HL-60 (cell line): ENCODE results near the gene TROAP.

Experiments
- DNase-seq, 2 experiments: peaks; one replicate each; pipeline ENCODE4 v3.0.0-alpha.2; 2010 to 2020; ENCODE audit warnings: low read depth in 1 of 2, low spot score in 1 of 2
- H3K27ac ChIP-seq: fragments of 250-450 bp; sonication (Bioruptor Pico); replicated peaks from 2 replicates; pipeline ENCODE4 v1.5.1; 2020; ENCODE audit warnings: mild to moderate bottlenecking, moderate library complexity
- H3K27me3 ChIP-seq: fragments of 250-450 bp; sonication (Bioruptor Pico); 2 replicates; pipeline ENCODE4 v1.5.1; 2021; ENCODE audit warnings: mild to moderate bottlenecking, moderate library complexity; ENCODE audit not compliant: insufficient read depth, poor library complexity, severe bottlenecking
- H3K4me3 ChIP-seq: replicated peaks from 2 replicates; pipeline ENCODE4 v1.5.1; 2011; ENCODE audit warnings: mild to moderate bottlenecking, control low read depth, low read length; ENCODE audit not compliant: insufficient read depth
- CTCF ChIP-seq: IDR thresholded peaks from one replicate; pipeline ENCODE4 v1.5.1; 2011; ENCODE audit warnings: low read length, control low read depth, inconsistent platforms; ENCODE audit not compliant: insufficient read depth
- GABPA ChIP-seq: IDR thresholded peaks from 2 replicates; pipeline ENCODE4 v1.6.1; 2012; ENCODE audit warnings: low read depth
- POLR2AphosphoS5 ChIP-seq: IDR thresholded peaks from 2 replicates; pipeline ENCODE4 v1.6.1; 2012; ENCODE audit warnings: low read depth
- SPI1 ChIP-seq: IDR thresholded peaks from 2 replicates; pipeline ENCODE4 v1.6.1; 2012; ENCODE audit warnings: low read depth, mild to moderate bottlenecking, borderline replicate concordance
- TF ChIP-seq, protein P1 (sequence below): IDR thresholded peaks from 2 replicates; pipeline ENCODE4 v1.6.1; 2012; ENCODE audit warnings: low read depth; ENCODE audit not compliant: insufficient replicate concordance

TROAP gene

GRCh38 chr12:49352351-49352750 is 29.3 kb downstream of the TROAP start:
- TF ChIP-seq GABPA (no peak), CTCF (no peak), SPI1 (no peak), POLR2AphosphoS5 (no peak)
- TF ChIP-seq, protein P1, sequence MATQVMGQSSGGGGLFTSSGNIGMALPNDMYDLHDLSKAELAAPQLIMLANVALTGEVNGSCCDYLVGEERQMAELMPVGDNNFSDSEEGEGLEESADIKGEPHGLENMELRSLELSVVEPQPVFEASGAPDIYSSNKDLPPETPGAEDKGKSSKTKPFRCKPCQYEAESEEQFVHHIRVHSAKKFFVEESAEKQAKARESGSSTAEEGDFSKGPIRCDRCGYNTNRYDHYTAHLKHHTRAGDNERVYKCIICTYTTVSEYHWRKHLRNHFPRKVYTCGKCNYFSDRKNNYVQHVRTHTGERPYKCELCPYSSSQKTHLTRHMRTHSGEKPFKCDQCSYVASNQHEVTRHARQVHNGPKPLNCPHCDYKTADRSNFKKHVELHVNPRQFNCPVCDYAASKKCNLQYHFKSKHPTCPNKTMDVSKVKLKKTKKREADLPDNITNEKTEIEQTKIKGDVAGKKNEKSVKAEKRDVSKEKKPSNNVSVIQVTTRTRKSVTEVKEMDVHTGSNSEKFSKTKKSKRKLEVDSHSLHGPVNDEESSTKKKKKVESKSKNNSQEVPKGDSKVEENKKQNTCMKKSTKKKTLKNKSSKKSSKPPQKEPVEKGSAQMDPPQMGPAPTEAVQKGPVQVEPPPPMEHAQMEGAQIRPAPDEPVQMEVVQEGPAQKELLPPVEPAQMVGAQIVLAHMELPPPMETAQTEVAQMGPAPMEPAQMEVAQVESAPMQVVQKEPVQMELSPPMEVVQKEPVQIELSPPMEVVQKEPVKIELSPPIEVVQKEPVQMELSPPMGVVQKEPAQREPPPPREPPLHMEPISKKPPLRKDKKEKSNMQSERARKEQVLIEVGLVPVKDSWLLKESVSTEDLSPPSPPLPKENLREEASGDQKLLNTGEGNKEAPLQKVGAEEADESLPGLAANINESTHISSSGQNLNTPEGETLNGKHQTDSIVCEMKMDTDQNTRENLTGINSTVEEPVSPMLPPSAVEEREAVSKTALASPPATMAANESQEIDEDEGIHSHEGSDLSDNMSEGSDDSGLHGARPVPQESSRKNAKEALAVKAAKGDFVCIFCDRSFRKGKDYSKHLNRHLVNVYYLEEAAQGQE, result no peak
- Histone ChIP-seq H3K27me3 (peaks cover 13% of the 10 kb centered on the region), H3K27ac (no peak overlapping the region), H3K4me3 (no peak overlapping the region)
- DNase-seq, result no peak

DNA sequence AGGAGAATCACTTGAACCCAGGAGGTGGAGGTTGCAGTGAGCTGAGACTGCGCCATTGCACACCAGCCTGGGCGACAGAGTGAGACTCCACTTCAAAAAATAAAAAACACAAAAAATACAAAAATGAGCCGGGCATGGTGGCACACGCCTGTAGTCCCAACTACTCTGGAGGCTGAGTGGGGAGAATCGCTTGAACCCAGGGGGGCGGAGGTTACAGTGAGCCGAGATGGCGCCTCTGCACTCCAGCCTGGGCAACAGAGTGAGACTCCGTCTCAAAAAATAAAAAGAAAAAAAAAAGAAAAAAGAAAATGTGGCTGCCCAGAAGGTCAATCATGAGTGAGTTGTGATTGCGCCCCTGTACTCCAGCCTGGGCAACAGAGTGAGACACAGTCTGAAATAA is 32.9 kb downstream of the TROAP start:
- DNase-seq, result no peak
- TF ChIP-seq, protein P1, result no peak
- TF ChIP-seq CTCF, result no peak
- TF ChIP-seq SPI1, result no peak
- TF ChIP-seq GABPA, result no peak
- TF ChIP-seq POLR2AphosphoS5, result no peak
- Histone ChIP-seq H3K27me3 (no peaks in the 10 kb centered on the region), H3K27ac (no peak overlapping the region), H3K4me3 (no peak overlapping the region)

DNA sequence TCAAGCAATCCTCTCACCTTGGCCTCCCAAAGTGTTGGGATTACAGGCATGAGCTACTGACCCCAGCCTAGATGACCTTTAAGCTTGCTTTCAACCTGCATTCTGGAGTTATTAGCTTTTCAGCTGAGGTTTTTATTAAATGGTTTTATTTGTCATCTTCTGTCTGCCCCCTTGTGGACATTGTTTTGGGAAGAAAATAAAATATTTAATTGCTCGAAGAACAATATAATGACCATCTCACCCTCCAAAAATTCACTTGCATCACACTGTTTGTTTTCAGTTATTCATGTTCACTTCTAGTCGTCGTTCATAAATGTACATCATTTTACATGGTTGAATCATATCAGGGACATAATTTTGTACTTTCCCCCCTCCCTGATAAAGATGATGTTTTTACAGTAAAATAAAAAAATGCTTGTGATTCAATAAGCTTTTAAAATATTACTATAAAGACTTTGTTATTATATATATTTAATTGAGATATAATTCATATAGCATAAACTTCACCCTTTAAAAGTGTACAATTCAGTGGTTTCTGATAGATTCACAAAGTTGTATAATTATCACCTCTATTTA is 34.1 kb downstream of the TROAP start:
- DNase-seq, result no peak
- Histone ChIP-seq H3K4me3 (no peak overlapping the region), H3K27ac (no peak overlapping the region), H3K27me3 (no peaks in the 10 kb centered on the region)
- TF ChIP-seq CTCF (peak; percentile 8), GABPA (no peak)

DNA sequence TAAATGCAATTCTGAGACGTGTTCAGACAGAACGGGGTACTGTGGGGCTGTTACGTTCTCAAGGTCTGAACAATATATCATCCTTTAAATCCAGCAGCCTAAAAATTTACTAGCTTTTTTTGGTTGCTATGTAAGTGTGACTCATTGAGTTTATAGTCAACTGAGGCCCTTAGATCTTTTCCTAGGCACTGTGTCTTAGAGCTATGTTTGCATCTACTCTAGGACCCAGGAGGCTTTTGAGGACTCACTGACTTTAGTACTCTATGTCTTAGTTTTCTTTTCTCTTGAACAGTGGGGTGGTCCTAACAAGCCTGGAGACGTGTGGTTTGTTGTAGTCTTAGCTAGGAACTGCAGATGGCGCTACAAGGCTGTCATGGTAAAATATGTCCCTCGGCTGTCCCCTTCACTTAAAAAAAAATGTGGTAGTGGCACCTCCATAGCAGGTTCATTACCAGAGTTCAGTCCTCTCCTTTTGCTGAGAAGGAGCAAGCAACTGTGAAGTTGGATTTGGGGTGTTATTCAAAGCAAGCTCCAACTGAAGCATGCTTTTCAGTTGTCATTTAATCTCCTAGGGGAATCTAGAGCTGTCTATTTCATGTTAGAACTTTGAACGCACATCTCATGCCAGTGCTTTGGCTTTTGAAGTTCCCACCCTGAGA is 35.6 kb downstream of the TROAP start:
- H3K27ac ChIP-seq, result no peak overlapping the region
- no peak for TF ChIP-seq POLR2AphosphoS5
- TF ChIP-seq CTCF, result peak; percentile 68
- TF ChIP-seq SPI1, result no peak
- TF ChIP-seq, protein P1, result no peak

More for the DNA sequence above, 35.6 kb downstream of the TROAP start:
- no peaks in the 10 kb centered on the region for H3K27me3 ChIP-seq
- no peak overlapping the region for H3K4me3 ChIP-seq
- DNase-seq, result peak; percentile 47 to 55
